ENCODE measurements around the gene NSDHL.

DNA sequence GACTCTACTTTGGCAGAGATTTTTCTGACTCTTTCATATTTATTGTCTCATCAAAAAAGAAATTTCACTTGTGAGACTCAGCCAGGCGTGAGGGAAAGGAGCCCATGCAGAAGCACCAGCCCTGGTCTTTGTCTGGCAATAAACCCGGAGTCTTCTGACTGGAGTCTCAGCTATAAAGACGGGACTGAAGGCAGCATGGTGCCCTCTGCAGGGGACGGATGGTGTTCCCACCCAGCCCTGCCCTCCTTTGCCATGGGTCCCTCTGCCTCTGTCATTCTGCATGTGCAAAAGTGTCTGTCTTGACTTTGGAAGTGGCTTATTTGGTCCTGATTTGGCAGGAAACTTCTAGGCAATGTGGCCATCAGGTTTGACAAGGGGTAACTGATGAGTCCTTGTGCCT lies 81.2 kb downstream of the NSDHL start:
- TF ChIP-seq POLR2A (IDR thresholded peaks at IDR 0.05; ENCODE audit: borderline replicate concordance, extremely low read depth, insufficient read depth, insufficient read length) = no peak
- TF ChIP-seq RAD21 (IDR thresholded peaks at IDR 0.05; ENCODE audit: low read depth) = peak; percentile 23; the same call in 1 of the 2 replicates
- TF ChIP-seq, protein P1, sequence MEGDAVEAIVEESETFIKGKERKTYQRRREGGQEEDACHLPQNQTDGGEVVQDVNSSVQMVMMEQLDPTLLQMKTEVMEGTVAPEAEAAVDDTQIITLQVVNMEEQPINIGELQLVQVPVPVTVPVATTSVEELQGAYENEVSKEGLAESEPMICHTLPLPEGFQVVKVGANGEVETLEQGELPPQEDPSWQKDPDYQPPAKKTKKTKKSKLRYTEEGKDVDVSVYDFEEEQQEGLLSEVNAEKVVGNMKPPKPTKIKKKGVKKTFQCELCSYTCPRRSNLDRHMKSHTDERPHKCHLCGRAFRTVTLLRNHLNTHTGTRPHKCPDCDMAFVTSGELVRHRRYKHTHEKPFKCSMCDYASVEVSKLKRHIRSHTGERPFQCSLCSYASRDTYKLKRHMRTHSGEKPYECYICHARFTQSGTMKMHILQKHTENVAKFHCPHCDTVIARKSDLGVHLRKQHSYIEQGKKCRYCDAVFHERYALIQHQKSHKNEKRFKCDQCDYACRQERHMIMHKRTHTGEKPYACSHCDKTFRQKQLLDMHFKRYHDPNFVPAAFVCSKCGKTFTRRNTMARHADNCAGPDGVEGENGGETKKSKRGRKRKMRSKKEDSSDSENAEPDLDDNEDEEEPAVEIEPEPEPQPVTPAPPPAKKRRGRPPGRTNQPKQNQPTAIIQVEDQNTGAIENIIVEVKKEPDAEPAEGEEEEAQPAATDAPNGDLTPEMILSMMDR (IDR thresholded peaks at IDR 0.05 in 2 of 3, conservative IDR thresholded peaks at IDR 0.05 in 1 of 3; ENCODE audit: borderline replicate concordance in 1 of 3, insufficient read depth in 1 of 3, low read depth in 2 of 3, low read length in 2 of 3) = 0 out of 6 replicates have a peak, but pooled peaks of 1 of the 3 experiments have one; percentile 10
- TF ChIP-seq, protein P2, sequence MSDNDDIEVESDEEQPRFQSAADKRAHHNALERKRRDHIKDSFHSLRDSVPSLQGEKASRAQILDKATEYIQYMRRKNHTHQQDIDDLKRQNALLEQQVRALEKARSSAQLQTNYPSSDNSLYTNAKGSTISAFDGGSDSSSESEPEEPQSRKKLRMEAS (IDR thresholded peaks at IDR 0.05) = no peak
- no peak for TF ChIP-seq ZNF274 (IDR thresholded peaks at IDR 0.05; ENCODE audit: low read depth, low read length)
- no peak for TF ChIP-seq ZFX (IDR thresholded peaks at IDR 0.05)
